NT2/D1 (cell line): ENCODE data around the gene PIGL.

Experiments used
- SUZ12 ChIP-seq: IDR thresholded peaks from 2 replicates; pipeline ENCODE4 v1.6.1; 2011; ENCODE audit not compliant: insufficient read length, insufficient read depth; ENCODE audit errors: extremely low read depth
- YY1 ChIP-seq: IDR thresholded peaks from 2 replicates; pipeline ENCODE4 v1.6.1; 2011; ENCODE audit not compliant: insufficient read length, insufficient read depth
- ZNF274 ChIP-seq: IDR thresholded peaks from 2 replicates; pipeline ENCODE4 v1.6.1; 2011; ENCODE audit warnings: mild to moderate bottlenecking, low read depth, low read length

- TF ChIP-seq ZNF274 (no peak), SUZ12 (no peak), YY1 (no peak)
These were observed 112.0 kb downstream of the PIGL start for GRCh38 chr17:16328997-16329396.
